ENCODE measurements around the gene MARCHF11. TPM values are rescaled to one million over a fixed set of nuclear protein-coding genes. Genes with fewer than 3 reads are reported as not detected.

Gene MARCHF11
- total and polyA plus RNA-seq, 2 of the 8 experiments (the other 6 are each of a cell fraction or from before 2014, with no cell fraction given): 0.27 to 0.82 TPM

DNA sequence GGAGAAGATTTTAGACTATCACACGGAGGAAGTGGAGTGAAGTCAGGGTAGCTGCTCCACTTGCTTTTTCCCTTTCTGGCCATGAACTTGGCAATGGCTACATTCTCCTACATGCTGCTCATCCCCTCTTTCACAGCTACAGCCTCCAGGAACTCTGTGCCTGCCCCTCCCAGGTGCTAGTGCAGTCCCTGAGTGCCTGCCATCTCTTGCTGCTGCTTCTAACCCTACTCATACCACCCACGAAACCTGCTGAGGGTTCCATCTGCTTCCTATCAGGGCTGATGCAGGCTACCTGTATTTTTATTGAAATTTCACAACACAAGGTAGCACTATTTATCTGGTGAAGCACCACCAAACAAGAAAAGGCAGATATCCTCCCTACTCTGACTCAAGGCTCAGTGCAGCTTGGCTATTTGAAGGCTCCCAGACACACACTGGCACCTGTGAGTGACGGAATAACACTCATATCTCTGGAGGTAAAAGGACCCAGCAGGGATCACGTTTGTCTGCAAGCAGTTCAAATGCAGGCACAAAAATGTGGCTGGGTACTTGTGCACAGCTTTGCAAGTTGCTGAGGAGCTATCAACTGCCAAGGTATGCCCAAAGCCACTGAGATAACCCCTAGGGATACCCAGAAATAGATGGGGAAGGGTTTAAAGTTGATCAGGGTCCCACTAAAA lies 51.6 kb downstream of the MARCHF11 start (continued):
- TF ChIP-seq, protein P1, sequence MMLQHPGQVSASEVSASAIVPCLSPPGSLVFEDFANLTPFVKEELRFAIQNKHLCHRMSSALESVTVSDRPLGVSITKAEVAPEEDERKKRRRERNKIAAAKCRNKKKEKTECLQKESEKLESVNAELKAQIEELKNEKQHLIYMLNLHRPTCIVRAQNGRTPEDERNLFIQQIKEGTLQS (IDR thresholded peaks at IDR 0.05; ENCODE audit: insufficient read depth, low read depth, low read length): no peak
- TF ChIP-seq GTF2F1 (IDR thresholded peaks at IDR 0.05; ENCODE audit: borderline replicate concordance, low read depth, low read length) (no peak), PHF8 (conservative IDR thresholded peaks at IDR 0.05; ENCODE audit: low read depth, low read length) (no peak), CHD1 (IDR thresholded peaks at IDR 0.05; ENCODE audit: low read depth, low read length) (no peak), CEBPB (IDR thresholded peaks at IDR 0.05; ENCODE audit: low read depth, low read length) (no peak), RFX5 (IDR thresholded peaks at IDR 0.05; ENCODE audit: borderline replicate concordance, low read depth, low read length) (no peak), EP300 (IDR thresholded peaks at IDR 0.05; ENCODE audit: borderline replicate concordance in 1 of 2, low read depth in 2 of 2, low read length in 2 of 2) (no peak), YY1 (IDR thresholded peaks at IDR 0.05; ENCODE audit: low read depth, low read length) (no peak)

Measured in H1 (cell line).